VCaP (cell line): ENCODE results near the gene DNM1.

Experiments used
- H3K27ac ChIP-seq: fragments of 450-650 bp; 2 replicates; pipeline ENCODE4 v1.5.1; 2017
- TF ChIP-seq, protein P1 (sequence below): fragments of 450-650 bp; conservative IDR thresholded peaks from 2 replicates; pipeline ENCODE4 v1.5.1; 2017; ENCODE audit warnings: mild to moderate bottlenecking, moderate library complexity

The DNM1 gene

GRCh38 chr9:128202648-128203023 lies 543 bp upstream of the DNM1 start:
- H3K27ac ChIP-seq: no peak overlapping the region; the same call in 1 of the 2 replicates
- TF ChIP-seq, protein P1, sequence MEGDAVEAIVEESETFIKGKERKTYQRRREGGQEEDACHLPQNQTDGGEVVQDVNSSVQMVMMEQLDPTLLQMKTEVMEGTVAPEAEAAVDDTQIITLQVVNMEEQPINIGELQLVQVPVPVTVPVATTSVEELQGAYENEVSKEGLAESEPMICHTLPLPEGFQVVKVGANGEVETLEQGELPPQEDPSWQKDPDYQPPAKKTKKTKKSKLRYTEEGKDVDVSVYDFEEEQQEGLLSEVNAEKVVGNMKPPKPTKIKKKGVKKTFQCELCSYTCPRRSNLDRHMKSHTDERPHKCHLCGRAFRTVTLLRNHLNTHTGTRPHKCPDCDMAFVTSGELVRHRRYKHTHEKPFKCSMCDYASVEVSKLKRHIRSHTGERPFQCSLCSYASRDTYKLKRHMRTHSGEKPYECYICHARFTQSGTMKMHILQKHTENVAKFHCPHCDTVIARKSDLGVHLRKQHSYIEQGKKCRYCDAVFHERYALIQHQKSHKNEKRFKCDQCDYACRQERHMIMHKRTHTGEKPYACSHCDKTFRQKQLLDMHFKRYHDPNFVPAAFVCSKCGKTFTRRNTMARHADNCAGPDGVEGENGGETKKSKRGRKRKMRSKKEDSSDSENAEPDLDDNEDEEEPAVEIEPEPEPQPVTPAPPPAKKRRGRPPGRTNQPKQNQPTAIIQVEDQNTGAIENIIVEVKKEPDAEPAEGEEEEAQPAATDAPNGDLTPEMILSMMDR: no peak

- peak overlapping the region; percentile 65; the same call in 1 of the 2 replicates for H3K27ac ChIP-seq
- TF ChIP-seq, protein P1: no peak
These were observed 750 bp downstream of the DNM1 start for GRCh38 chr9:128203707-128204551.

GRCh38 chr9:128204858-128205257 lies 1.7 kb downstream of the DNM1 start:
- TF ChIP-seq, protein P1: no peak
- no peak overlapping the region for H3K27ac ChIP-seq

- H3K27ac ChIP-seq: no peak overlapping the region
- TF ChIP-seq, protein P1: no peak
These were observed 2.2 kb downstream of the DNM1 start for GRCh38 chr9:128205296-128205944.

- H3K27ac ChIP-seq: no peak overlapping the region
- TF ChIP-seq, protein P1: no peak
These were observed 3.3 kb downstream of the DNM1 start for GRCh38 chr9:128206484-128206883.

GRCh38 chr9:128206916-128207910 lies 4.0 kb downstream of the DNM1 start:
- TF ChIP-seq, protein P1: no peak
- no peak overlapping the region for H3K27ac ChIP-seq

GRCh38 chr9:128208386-128208785 lies 5.2 kb downstream of the DNM1 start:
- no peak overlapping the region for H3K27ac ChIP-seq
- TF ChIP-seq, protein P1: no peak
